Measurements from ENCODE around the gene PTPN23.

The PTPN23 gene

DNA sequence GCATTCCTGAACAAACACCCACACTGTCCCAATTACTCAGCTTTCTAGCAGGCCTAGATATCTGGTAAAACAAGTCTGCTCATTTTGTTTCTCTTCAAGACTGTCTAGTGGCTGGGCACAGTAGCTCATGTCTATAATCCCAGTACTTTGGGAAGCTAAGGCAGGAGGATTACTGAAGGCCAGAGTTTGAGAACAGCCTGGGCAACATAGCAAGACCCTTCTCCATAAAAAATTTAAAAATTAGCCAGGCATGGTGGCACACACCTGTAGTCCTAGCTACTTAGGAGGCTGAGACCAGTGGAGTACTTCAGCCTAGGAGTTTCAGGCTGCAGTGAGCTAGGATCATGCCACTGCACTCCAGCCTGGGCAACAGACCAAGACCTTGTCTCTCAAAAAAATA is 6.2 kb upstream of the PTPN23 start:
- DNase-seq (ENCODE audit: low spot score): no peak

- no peak for DNase-seq (ENCODE audit: low spot score)
Observed at GRCh38 chr3:47376393-47376792, 4.4 kb upstream of the PTPN23 start.

- no peak for DNase-seq (ENCODE audit: low spot score)
Observed at GRCh38 chr3:47377186-47377585, 3.6 kb upstream of the PTPN23 start.

DNA sequence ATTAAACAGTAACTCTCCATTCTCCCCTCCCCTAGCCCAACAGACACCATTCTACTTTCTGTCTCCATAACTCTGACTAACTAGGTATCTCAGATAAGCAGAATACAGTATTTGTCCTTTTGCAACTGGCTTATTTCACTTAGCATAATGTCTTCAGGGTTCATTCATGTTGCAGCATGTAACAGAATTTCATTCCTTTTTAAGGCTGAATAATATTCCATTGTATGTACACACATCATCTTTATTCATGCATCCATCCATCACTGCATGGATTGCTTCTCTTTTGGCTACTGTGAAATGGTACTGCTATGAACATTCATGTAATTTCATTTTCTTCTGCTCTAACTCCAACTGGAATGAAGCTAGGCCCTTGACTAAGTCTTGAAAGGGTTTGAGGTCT is 2.0 kb upstream of the PTPN23 start:
- no peak for DNase-seq (ENCODE audit: low spot score)

GRCh38 chr3:47379411-47379899 is 1.4 kb upstream of the PTPN23 start:
- no peak for DNase-seq (ENCODE audit: low spot score)

DNA sequence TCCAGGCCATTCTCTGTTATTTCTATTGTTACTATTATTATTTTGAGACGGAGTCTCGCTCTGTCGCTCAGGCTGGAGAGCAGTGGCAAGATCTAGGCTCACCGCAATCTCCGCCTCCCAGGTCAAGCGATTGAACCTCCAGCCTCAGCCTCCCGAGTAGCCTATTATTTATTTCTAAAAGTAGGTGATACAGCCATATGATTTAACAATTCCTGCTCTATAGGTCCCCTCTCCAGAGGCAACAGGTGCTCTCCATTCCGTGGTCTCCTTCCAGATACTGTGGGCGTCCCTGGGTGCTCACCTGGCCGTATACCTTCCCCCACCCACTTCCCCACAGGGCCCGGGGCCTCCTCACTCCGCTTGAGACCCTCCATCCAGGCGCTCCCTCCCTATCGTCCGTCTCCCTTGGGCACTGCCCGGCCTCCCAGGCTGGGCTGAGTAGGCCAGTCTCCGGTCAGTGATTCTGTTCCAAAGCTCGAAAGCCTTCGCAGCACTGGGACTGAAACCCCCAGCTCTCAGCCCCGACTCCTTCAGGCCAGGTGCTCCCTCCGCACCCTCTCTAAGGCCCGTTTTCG is 708 bp upstream of the PTPN23 start:
- DNase-seq (ENCODE audit: low spot score): no peak

GRCh38 chr3:47381317-47382157 is 716 bp downstream of the PTPN23 start:
- peak; percentile 70 for DNase-seq (ENCODE audit: low spot score)

DNA sequence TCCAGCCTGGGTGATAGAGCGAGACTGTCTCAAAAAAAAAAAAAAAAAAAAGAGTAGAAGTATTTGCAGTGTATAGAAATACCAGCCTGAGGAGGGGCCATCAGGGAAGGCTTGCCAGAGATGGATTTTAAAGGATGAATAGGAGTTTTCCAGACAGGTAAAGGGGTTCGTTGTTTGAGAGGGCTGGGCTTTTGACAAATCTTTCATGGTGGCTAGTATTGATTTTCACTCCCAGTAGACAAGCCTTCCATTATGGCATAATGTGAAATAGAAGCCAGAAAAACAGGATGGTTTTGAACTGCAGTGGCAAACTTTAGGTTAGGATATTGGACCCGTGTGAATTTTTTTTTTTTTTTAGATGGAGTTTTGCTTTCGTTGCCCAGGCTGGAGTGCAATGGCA is 3.6 kb downstream of the PTPN23 start:
- no peak for DNase-seq (ENCODE audit: low spot score)

- no peak for DNase-seq (ENCODE audit: low spot score)
Observed at GRCh38 chr3:47385007-47385406, 4.2 kb downstream of the PTPN23 start.

- no peak for DNase-seq (ENCODE audit: low spot score)
Observed at GRCh38 chr3:47385796-47386195, 5.0 kb downstream of the PTPN23 start.

- no peak for DNase-seq (ENCODE audit: low spot score)
Observed at GRCh38 chr3:47392933-47393332, 12.1 kb downstream of the PTPN23 start.

GRCh38 chr3:47394140-47394870 is 13.5 kb downstream of the PTPN23 start:
- DNase-seq (ENCODE audit: low spot score): no peak

- DNase-seq (ENCODE audit: low spot score): no peak
Observed at GRCh38 chr3:47394881-47395280, 14.1 kb downstream of the PTPN23 start.

DNA sequence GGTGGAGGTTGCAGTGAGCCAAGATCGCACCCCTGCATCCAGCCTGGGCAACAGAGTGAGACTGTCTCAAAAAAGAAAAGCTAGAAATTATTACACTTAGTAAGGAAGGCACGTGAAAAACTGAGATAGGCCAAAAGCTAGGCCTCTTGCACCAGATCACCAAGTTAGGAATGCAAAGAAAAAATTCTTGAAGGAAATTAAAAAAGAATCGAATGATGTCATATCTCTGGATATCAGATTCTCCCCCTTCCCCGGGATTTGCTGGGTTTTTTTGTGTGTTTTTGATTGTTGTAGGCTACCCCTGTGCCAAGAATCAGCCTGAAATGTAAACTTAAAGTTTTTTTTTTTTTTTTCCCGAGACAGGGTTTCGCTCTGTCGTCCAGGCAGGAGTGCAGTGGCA is 17.4 kb downstream of the PTPN23 start:
- no peak for DNase-seq (ENCODE audit: low spot score)

- DNase-seq (ENCODE audit: low spot score): no peak
Observed at GRCh38 chr3:47399016-47399415, 18.2 kb downstream of the PTPN23 start.

GRCh38 chr3:47399531-47400270 is 18.9 kb downstream of the PTPN23 start:
- DNase-seq (ENCODE audit: low spot score): no peak

- DNase-seq (ENCODE audit: low spot score): no peak
Observed at GRCh38 chr3:47404431-47404876, 23.6 kb downstream of the PTPN23 start.

DNA sequence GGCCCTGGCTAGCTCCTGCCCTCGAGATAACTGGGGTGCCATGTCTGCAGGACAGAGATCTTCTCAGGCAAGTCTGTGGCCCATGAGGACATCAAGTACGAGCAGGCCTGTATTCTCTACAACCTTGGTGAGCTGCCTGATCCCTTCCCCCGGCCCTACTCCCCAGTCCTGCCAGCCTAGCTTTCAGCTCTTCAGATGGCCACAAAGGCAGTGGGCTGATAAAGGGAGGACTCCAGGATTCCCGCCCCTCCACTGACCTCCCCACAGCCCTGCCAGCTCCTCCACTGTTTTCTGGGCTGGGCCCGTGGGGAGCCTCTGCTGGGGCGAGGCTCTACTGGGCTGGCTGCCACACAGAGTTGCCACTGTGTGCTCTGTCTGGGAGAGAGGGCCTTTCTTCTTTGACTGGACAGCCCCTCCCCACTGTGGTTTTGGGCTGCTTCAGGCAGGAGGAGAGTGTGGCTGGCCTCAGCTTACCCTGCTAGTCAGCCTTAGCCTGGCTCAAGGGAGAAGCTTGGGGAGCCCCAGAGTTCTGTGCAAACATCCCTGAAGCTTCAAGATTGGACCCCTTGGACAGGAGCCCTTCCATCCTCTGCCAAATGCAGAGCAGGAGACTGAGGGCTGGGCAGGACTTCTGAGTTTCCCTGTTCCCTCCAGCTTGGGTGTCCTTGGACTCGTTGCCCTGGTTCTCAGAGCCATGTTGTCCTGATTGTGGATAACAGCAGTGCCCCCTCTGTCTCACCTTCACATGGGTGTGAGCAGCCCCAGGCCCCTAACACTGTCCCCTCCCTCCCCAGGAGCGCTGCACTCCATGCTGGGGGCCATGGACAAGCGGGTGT is 24.4 kb downstream of the PTPN23 start:
- peak; percentile 89 for DNase-seq (ENCODE audit: low spot score)

DNA sequence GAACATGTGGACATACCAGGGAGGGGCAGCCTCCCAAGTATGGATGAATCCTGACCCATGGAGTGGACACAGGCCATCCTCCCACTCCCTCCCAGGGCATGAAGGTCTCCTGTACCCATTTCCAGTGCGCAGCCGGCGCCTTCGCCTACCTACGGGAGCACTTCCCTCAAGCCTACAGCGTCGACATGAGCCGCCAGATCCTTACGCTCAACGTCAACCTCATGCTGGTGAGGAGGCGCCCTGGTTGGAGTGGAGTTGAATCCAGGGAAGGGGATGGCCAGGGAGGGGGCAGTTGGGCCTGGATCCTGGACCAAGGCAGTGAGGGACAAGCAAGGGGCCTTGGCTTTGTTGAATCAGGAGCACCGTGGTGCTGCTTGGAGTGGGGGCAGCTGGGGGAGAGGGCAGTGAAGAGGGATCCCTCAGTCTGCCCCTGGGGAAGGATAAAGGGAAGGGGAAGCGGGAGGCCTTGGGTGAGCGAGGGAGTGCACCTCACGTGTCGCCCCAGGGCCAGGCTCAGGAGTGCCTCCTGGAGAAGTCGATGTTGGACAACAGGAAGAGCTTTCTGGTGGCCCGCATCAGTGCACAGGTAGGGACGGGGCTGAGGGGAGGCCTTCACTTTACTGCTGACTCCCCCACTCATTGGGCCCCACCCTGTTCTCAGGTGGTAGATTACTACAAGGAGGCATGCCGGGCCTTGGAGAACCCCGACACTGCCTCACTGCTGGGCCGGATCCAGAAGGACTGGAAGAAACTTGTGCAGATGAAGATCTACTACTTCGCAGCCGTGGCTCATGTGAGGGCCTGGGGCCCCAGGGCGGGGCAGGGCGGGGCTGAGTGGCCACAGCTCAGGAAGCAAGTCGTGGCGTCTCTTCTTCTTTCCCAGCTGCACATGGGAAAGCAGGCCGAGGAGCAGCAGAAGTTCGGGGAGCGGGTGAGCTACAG is 25.3 kb downstream of the PTPN23 start:
- DNase-seq (ENCODE audit: low spot score): no peak

DNA sequence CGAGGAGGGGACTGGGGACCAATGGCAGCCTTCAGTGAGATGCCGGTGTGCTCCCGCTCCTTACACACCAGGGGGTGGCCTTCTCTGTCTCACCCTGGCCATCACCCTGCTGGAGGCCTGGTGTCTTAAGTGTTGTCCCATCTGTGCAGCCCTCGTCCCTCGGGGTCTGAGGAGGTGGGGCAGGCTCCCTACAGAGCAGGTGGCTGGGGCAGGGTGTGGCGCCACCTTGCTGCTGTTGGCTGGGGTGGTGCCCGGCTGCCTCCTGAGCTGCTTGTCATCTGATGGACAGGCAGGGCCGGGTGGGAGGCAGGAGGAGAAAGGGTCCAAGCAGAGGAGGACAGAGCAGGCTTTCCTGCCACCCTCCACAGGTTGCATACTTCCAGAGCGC is 25.9 kb downstream of the PTPN23 start:
- no peak for DNase-seq (ENCODE audit: low spot score)

All from pons (tissue), 1 donor.